ENCODE data around the gene CTAGE15.
"Not testable (repeated sequence)": the region's sequence is repeated elsewhere in the genome, so short reads cannot be mapped to it uniquely, and the experiment has no call there.

DNA sequence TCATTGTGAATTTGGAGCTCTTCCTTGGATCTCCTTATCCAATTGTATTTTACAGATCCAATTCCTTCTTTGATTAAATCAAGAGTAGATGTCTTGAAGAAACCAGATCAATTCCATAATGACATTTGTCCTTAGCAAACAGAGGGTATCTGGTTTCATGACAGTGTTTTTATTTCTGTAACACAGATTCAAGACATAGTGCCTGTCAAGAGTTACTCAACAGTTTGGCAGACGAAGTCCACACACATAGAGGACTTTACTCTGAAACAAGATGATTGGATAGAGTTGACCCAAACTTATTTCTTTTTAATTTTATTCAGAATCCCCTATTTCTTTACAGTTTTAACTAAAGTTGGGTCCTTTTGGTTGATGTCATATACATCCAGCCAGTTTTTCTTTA is 34.5 kb downstream of the CTAGE15 start:
- TF ChIP-seq, protein P1, sequence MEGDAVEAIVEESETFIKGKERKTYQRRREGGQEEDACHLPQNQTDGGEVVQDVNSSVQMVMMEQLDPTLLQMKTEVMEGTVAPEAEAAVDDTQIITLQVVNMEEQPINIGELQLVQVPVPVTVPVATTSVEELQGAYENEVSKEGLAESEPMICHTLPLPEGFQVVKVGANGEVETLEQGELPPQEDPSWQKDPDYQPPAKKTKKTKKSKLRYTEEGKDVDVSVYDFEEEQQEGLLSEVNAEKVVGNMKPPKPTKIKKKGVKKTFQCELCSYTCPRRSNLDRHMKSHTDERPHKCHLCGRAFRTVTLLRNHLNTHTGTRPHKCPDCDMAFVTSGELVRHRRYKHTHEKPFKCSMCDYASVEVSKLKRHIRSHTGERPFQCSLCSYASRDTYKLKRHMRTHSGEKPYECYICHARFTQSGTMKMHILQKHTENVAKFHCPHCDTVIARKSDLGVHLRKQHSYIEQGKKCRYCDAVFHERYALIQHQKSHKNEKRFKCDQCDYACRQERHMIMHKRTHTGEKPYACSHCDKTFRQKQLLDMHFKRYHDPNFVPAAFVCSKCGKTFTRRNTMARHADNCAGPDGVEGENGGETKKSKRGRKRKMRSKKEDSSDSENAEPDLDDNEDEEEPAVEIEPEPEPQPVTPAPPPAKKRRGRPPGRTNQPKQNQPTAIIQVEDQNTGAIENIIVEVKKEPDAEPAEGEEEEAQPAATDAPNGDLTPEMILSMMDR (tag by site-specific recombination; IDR thresholded peaks at IDR 0.05), result not testable (repeated sequence)
- TF ChIP-seq ZNF626 (tag by site-specific recombination; IDR thresholded peaks at IDR 0.05); ZNF175 (tag by site-specific recombination; IDR thresholded peaks at IDR 0.05); ZNF747 (tag by site-specific recombination; IDR thresholded peaks at IDR 0.05); ZNF501 (tag by site-specific recombination; IDR thresholded peaks at IDR 0.05); ZNF391 (tag by site-specific recombination; IDR thresholded peaks at IDR 0.05; ENCODE audit: borderline replicate concordance, low read depth); SETDB1 (IDR thresholded peaks at IDR 0.05; ENCODE audit: insufficient read length, low read length); ZNF600 (tag by site-specific recombination; IDR thresholded peaks at IDR 0.05); ZNF184 (tag by site-specific recombination; IDR thresholded peaks at IDR 0.05); SALL2 (tag by site-specific recombination; IDR thresholded peaks at IDR 0.05; ENCODE audit: borderline replicate concordance): not testable (repeated sequence)
- TF ChIP-seq, protein P2, sequence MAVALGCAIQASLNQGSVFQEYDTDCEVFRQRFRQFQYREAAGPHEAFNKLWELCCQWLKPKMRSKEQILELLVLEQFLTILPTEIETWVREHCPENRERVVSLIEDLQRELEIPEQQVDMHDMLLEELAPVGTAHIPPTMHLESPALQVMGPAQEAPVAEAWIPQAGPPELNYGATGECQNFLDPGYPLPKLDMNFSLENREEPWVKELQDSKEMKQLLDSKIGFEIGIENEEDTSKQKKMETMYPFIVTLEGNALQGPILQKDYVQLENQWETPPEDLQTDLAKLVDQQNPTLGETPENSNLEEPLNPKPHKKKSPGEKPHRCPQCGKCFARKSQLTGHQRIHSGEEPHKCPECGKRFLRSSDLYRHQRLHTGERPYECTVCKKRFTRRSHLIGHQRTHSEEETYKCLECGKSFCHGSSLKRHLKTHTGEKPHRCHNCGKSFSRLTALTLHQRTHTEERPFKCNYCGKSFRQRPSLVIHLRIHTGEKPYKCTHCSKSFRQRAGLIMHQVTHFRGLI (tag by site-specific recombination; IDR thresholded peaks at IDR 0.05), result not testable (repeated sequence)
- TF ChIP-seq, protein P3, sequence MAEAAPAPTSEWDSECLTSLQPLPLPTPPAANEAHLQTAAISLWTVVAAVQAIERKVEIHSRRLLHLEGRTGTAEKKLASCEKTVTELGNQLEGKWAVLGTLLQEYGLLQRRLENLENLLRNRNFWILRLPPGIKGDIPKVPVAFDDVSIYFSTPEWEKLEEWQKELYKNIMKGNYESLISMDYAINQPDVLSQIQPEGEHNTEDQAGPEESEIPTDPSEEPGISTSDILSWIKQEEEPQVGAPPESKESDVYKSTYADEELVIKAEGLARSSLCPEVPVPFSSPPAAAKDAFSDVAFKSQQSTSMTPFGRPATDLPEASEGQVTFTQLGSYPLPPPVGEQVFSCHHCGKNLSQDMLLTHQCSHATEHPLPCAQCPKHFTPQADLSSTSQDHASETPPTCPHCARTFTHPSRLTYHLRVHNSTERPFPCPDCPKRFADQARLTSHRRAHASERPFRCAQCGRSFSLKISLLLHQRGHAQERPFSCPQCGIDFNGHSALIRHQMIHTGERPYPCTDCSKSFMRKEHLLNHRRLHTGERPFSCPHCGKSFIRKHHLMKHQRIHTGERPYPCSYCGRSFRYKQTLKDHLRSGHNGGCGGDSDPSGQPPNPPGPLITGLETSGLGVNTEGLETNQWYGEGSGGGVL (tag by site-specific recombination; IDR thresholded peaks at IDR 0.05), result not testable (repeated sequence)
- TF ChIP-seq, protein P4, sequence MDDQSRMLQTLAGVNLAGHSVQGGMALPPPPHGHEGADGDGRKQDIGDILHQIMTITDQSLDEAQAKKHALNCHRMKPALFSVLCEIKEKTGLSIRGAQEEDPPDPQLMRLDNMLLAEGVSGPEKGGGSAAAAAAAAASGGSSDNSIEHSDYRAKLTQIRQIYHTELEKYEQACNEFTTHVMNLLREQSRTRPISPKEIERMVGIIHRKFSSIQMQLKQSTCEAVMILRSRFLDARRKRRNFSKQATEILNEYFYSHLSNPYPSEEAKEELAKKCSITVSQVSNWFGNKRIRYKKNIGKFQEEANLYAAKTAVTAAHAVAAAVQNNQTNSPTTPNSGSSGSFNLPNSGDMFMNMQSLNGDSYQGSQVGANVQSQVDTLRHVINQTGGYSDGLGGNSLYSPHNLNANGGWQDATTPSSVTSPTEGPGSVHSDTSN (CRISPR knock-in tag; IDR thresholded peaks at IDR 0.05), result not testable (repeated sequence)
